Measurements from ENCODE around the gene USP19. TPM values are rescaled to one million over a fixed set of nuclear protein-coding genes. Genes with fewer than 3 reads are reported as not detected.

Gene USP19
- polyA plus RNA-seq, 1 donor from 2014 or later = 58.5 TPM

DNA sequence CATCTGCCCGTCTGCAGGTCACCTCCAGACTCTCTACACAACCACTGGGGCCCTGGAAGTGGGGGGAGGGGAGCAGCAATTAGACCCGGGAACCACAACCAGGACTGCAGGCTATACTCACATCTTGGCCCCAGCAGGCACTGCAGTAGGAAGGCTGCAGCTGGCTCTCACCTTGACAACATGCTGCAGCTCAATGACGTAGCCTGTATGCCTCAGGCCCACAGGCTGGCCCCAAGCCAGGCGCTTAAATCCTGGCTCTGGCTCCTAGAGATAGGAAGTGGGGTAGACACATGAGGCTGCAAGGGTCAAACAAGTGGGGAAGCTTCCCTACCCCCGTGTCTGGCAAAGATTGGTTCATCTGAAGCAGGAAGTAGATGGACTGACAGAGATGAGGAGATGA lies 22.2 kb downstream of the USP19 start:
- no peak overlapping the region for H3K4me3 ChIP-seq (ENCODE audit: low read length)
- H3F3A ChIP-seq (ENCODE audit: insufficient read depth, low read length, poor library complexity, severe bottlenecking) = no peaks in the 10 kb centered on the region
- no peak overlapping the region for H3K27ac ChIP-seq (ENCODE audit: low read length)
- no peaks in the 10 kb centered on the region for H3K36me3 ChIP-seq (ENCODE audit: insufficient read depth, low read length)
- H3K9me2 ChIP-seq (ENCODE audit: insufficient read depth, low read length) = no peaks in the 10 kb centered on the region
- H3K4me2 ChIP-seq (ENCODE audit: low read length) = no peak overlapping the region
- no peaks in the 10 kb centered on the region for H3K9me3 ChIP-seq (ENCODE audit: low read length)
- no peak overlapping the region for H2AFZ ChIP-seq (ENCODE audit: low read depth, low read length)
- TF ChIP-seq MXI1 (conservative IDR thresholded peaks at IDR 0.05; ENCODE audit: poor library complexity, severe bottlenecking) (no peak), SMC3 (conservative IDR thresholded peaks at IDR 0.05; ENCODE audit: poor library complexity) (no peak), EP300 (conservative IDR thresholded peaks at IDR 0.05; ENCODE audit: poor library complexity, severe bottlenecking) (no peak), EZH2 (IDR thresholded peaks at IDR 0.05; ENCODE audit: borderline replicate concordance, insufficient read depth, low read length, poor library complexity, severe bottlenecking) (no peak), POLR2AphosphoS5 (IDR thresholded peaks at IDR 0.05) (no peak)
- TF ChIP-seq, protein P1, sequence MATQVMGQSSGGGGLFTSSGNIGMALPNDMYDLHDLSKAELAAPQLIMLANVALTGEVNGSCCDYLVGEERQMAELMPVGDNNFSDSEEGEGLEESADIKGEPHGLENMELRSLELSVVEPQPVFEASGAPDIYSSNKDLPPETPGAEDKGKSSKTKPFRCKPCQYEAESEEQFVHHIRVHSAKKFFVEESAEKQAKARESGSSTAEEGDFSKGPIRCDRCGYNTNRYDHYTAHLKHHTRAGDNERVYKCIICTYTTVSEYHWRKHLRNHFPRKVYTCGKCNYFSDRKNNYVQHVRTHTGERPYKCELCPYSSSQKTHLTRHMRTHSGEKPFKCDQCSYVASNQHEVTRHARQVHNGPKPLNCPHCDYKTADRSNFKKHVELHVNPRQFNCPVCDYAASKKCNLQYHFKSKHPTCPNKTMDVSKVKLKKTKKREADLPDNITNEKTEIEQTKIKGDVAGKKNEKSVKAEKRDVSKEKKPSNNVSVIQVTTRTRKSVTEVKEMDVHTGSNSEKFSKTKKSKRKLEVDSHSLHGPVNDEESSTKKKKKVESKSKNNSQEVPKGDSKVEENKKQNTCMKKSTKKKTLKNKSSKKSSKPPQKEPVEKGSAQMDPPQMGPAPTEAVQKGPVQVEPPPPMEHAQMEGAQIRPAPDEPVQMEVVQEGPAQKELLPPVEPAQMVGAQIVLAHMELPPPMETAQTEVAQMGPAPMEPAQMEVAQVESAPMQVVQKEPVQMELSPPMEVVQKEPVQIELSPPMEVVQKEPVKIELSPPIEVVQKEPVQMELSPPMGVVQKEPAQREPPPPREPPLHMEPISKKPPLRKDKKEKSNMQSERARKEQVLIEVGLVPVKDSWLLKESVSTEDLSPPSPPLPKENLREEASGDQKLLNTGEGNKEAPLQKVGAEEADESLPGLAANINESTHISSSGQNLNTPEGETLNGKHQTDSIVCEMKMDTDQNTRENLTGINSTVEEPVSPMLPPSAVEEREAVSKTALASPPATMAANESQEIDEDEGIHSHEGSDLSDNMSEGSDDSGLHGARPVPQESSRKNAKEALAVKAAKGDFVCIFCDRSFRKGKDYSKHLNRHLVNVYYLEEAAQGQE (IDR thresholded peaks at IDR 0.05; ENCODE audit: borderline replicate concordance) = no peak
- no peaks in the 10 kb centered on the region for H3K27me3 ChIP-seq (ENCODE audit: insufficient read depth, low read depth, low read length)
- peaks cover under 1% of the 10 kb centered on the region for H3K79me2 ChIP-seq (replicated peaks; ENCODE audit: insufficient read depth, low read length)
- no peak overlapping the region for H3K9ac ChIP-seq (ENCODE audit: low read length)
- H4K20me1 ChIP-seq (ENCODE audit: insufficient read depth) = no peaks in the 10 kb centered on the region

DNA sequence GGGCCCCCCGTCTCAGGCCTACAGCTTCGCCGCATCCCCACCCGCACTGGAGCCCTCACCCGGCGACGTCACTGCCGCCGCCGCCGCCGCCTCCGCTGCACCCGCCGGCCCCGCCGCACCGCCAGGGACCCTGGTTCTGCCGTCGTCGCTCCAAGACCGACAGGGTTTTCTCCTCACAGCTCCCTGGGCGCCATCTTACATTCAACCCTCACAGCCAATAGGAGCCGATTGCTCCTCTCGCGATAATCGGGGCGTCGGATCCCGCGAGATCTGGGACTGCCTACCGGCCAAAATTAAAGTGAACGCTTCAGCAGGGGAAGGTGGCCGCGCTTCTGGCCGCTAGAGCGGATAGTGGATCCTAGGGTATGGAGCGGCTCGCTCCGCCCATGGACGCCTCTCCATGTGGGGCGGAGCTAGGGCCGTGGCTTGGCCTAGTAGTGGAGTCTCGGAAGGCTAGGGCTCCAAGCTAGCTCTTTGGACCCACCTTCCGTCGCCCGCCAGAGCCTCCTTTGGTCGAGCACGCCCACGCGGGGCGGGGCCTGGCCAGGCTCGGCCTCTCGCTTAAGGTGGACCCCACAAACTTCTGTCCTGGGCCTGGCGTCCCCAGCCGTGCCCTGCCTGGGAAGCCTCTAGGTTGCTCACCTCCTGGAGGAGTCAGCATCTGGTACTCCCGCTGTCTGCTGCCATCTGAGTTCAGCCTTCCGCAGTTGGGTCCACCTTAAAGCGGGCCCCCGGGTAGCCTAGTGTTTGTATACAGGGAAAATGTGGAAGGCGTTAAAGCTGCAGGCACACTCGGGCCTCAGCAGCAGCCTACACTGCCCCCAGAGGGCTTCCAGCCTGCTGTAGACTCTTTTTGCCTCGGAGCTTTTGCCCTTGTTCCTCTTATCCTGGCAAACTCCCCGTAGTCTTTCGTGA lies 26.5 kb downstream of the USP19 start, which contains the start of gene QRICH1:
TSS of gene QRICH1 (minus strand) at position 219 of the 915 bp plus-strand sequence. CDS start 17,054 bp downstream, outside the sequence.
- no peaks in the 10 kb centered on the region for H3K9me3 ChIP-seq (ENCODE audit: low read length)
- H3K4me2 ChIP-seq (ENCODE audit: low read length) = peak within 1 kb of the TSS; percentile 83
- peaks cover 8% of the 10 kb centered on the region for H4K20me1 ChIP-seq (ENCODE audit: insufficient read depth)
- H3K36me3 ChIP-seq (ENCODE audit: insufficient read depth, low read length) = no peaks in the 10 kb centered on the region
- peak within 1 kb of the TSS; percentile 86 for H3K4me3 ChIP-seq (ENCODE audit: low read length)
- peak within 1 kb of the TSS; percentile 96 for H3K9ac ChIP-seq (ENCODE audit: low read length)
- H3K27ac ChIP-seq (ENCODE audit: low read length) = peak within 1 kb of the TSS; percentile 97
- H3K79me2 ChIP-seq (replicated peaks; ENCODE audit: insufficient read depth, low read length) = peaks cover 34% of the 10 kb centered on the region
- no peaks in the 10 kb centered on the region for H3K27me3 ChIP-seq (ENCODE audit: insufficient read depth, low read depth, low read length)
- TF ChIP-seq RAD21 (conservative IDR thresholded peaks at IDR 0.05) = peak; percentile 58
- TF ChIP-seq, protein P1 (IDR thresholded peaks at IDR 0.05; ENCODE audit: borderline replicate concordance) = peak; percentile 94
- TF ChIP-seq, protein P2, sequence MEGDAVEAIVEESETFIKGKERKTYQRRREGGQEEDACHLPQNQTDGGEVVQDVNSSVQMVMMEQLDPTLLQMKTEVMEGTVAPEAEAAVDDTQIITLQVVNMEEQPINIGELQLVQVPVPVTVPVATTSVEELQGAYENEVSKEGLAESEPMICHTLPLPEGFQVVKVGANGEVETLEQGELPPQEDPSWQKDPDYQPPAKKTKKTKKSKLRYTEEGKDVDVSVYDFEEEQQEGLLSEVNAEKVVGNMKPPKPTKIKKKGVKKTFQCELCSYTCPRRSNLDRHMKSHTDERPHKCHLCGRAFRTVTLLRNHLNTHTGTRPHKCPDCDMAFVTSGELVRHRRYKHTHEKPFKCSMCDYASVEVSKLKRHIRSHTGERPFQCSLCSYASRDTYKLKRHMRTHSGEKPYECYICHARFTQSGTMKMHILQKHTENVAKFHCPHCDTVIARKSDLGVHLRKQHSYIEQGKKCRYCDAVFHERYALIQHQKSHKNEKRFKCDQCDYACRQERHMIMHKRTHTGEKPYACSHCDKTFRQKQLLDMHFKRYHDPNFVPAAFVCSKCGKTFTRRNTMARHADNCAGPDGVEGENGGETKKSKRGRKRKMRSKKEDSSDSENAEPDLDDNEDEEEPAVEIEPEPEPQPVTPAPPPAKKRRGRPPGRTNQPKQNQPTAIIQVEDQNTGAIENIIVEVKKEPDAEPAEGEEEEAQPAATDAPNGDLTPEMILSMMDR (IDR thresholded peaks at IDR 0.05; ENCODE audit: poor library complexity, severe bottlenecking) = peak; percentile 67
- TF ChIP-seq SMC3 (conservative IDR thresholded peaks at IDR 0.05; ENCODE audit: poor library complexity) = peak; percentile 38
- peak; percentile 95 for TF ChIP-seq POLR2AphosphoS5 (IDR thresholded peaks at IDR 0.05)
- TF ChIP-seq EZH2 (IDR thresholded peaks at IDR 0.05; ENCODE audit: borderline replicate concordance, insufficient read depth, low read length, poor library complexity, severe bottlenecking) = no peak
- peak; percentile 62 for TF ChIP-seq MXI1 (conservative IDR thresholded peaks at IDR 0.05; ENCODE audit: poor library complexity, severe bottlenecking)
- no peak for TF ChIP-seq EP300 (conservative IDR thresholded peaks at IDR 0.05; ENCODE audit: poor library complexity, severe bottlenecking)
- peak; percentile 89 for TF ChIP-seq TAF1 (IDR thresholded peaks at IDR 0.05; ENCODE audit: low read depth)
- H3F3A ChIP-seq (ENCODE audit: insufficient read depth, low read length, poor library complexity, severe bottlenecking) = peaks cover 5% of the 10 kb centered on the region
- H2AFZ ChIP-seq (ENCODE audit: low read depth, low read length) = peak within 1 kb of the TSS; percentile 65
- no peaks in the 10 kb centered on the region for H3K9me2 ChIP-seq (ENCODE audit: insufficient read depth, low read length)

Measured in neural cell (in vitro differentiated cells).